Activated CD8-positive, alpha-beta memory T cell treated with anti-CD3 and anti-CD28 coated beads for 36 hours (primary cell): ENCODE data around the gene NPTN. TPM values are rescaled to one million over a fixed set of nuclear protein-coding genes. Genes with fewer than 3 reads are reported as not detected.

Experiments used
- total RNA-seq, 2 experiments: library from RNA; stranded (reverse); gene quantifications; one replicate each; pipeline ENCODE4 v1.2.3, GENCODE V29; 2021

Gene NPTN
- total RNA-seq, 2 experiments from 2014 or later: 51.9 to 56.1 TPM

Other genes with a start within 250 kb of the NPTN start
- not detected for gene REC114, start 190.2 kb downstream of the NPTN start, total RNA-seq
- gene CD276, start 51.0 kb upstream of the NPTN start, total RNA-seq: 1 to 10 TPM; 2.6 to 3.1 TPM
- not detected for gene INSYN1, start 120.0 kb upstream of the NPTN start, total RNA-seq
- not detected for gene TBC1D21, start 240.2 kb upstream of the NPTN start, total RNA-seq